GM18499 (cell line): Measurements from ENCODE around the gene SHISA4.
"Not testable (repeated sequence)": the region's sequence is repeated elsewhere in the genome, so short reads cannot be mapped to it uniquely, and the experiment has no call there.

ENCODE experiments used
- ATAC-seq: cut with Tn5 transposase; IDR thresholded peaks from one replicate; pipeline ENCODE4 v1.9.1; 2021; ENCODE audit warnings: moderate number of reproducible peaks; ENCODE audit not compliant: insufficient read depth, unreplicated experiment

SHISA4 gene

DNA sequence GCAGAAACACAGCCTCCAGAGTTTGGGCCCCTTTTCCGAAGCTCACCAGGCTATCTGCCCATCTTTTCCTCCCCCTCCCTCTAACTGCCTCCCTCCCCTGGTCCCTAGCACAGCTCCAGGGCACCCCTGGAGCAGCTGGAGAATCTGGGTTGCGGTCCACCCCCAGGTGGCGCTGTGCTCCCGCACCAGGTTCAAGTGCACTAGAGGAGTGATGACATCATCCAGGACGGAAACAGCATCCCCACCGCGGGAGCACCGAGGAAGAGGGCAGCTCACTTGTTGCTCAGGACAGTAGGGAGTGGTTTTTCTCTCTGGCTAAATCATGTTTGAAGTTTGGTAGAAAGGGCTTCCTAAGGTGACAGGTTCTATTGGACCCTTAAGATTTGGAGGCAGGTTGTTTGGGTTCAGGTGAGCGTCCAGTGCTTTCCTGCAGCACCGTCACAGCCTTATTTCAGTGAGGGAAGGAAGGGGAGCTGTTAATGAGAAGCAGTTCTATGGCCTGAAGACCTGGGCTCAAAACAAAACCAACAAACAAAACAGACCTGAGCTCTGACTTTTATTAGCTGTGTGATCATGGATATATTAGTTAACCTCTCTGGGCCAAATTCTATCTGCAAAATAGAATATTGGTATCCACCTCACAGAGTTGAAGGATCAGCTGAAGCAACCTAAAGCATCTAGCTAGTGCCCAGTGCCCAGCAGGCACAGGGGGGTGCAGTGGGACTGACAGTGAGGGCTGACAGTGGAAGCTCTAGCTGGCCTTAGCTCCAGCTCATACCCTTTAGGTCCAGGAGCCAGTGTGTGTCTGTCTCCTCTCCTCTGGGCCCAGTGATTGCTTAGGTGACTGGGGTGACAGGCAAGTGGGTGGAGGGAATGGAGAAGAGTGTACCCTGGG lies 7.5 kb downstream of the SHISA4 start:
- no peak for ATAC-seq

DNA sequence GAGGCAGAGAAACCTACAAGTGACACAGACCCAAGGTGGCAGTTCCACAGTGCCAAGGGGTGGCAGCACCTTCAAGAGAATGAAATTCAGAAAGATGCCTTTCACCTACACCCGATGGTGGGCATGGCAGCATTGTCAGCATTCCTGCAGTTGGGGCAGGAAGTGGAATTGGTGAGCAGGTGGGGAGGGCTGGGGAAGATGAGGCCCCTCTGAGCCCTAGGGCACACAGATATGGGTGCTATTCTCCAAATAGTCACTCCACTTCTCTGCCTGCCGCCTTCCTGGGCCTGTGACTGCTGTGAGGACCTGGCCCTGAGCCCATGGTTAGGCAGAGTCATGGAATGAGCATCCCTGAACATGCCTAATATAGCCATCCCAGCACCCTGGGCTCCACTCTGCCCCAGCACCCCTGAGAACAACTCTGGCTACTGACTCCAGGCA lies 8.3 kb downstream of the SHISA4 start:
- no peak for ATAC-seq

DNA sequence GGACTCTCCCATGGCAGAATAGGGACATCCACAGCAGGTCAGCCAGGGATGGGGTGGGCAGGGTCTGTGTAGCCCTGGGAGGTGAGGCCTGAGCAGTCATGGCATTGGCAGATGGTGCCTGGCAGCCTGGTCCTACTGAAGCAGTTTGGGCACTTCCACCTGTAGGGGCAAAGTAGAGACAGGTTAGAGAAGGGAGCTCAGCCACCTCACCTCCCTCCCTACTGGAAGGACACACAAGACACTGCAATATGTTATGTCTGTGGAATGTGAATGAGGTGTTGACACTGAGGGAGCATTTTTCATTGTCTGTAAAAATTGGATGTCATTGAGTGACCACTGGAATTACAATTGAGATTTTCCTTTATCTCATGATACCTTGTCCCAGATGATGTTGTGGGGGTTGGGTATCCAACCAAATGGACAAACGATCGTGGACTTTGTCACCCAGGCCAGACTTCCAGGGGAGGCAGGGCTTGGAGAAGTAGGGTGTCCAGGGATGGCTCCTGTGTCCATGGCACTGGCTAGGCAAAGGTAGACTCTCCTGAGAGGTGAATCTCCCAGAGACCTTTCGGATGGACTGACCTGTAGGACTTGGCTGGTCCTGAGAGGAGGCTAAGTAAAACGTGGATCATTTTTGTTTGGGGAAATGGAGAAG lies 9.7 kb downstream of the SHISA4 start:
- ATAC-seq = no peak

DNA sequence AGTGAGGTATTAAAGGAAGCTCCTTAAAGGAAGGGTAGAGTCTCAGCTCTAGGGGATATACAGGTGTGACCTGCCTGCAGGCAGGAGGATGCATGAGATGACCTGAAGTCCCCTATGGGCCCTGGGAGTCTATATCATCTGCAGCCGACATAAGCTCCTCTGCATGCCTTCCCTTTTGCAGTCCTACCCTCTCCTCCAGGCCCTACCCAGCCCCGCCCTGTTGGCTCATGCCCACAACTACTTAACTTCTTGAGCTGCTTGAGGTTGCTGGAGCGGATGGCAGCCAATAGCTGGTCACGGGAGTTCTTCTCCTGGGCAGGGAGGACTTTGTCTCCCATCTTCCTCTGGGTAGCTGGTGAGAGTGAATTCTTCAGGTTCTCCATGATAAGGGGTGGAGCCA lies 10.3 kb downstream of the SHISA4 start:
- no peak for ATAC-seq

DNA sequence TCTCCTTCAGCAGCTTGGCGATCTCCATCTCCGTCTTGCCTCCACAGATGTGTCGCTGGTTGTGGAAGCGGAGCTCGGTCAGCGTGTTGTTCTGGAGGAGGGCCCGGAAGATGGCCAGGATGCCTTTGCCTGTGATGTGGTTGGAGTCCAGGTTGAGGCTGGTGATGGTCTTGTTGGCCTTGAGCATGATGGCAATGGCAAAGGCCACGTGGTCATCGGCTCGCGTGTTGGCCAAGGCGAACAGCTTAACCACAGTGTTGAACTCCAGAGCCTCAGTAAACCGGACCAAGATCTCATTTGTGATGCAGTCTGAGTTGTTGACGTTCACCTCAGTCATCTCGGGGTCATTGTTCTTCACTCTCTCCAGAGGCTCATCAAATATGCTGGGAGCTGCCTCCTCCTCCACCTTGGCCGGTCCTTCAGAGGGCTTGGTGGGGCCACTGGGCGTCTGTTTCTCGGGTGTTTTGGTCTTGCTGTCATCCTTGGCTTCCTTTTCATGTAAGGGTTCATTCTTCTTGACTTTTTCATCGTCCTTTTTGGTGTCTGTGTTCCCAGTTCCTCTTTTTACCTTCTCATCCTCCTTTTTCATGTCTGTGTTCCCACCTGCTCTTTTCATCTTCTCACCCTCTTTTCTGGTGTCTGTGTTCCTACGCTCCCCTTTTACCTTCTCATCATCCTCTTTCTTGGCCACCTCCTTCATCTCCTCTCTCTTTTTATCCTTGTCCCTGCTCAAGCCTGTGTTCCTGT lies 11.2 kb downstream of the SHISA4 start:
- no peak for ATAC-seq

DNA sequence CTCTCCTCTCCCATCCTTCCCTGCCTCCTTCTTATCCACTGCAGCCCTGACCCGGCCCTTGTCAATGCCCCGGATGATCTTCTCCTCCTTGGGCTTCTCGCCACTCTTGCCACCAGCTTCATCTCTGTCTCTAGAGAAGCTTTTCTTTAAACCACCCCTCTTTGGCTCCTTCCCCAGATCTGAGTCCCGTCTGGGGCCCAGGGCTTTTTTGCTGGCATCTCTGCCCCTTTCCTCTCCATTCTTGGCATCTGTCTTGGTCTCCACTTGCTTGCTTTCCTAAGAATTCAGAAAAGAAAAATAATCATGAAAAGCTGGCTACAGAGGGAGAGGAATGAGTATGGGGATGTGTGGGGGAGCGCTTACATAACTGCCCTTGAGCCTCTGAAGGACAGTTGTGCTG lies 11.8 kb downstream of the SHISA4 start:
- no peak for ATAC-seq

DNA sequence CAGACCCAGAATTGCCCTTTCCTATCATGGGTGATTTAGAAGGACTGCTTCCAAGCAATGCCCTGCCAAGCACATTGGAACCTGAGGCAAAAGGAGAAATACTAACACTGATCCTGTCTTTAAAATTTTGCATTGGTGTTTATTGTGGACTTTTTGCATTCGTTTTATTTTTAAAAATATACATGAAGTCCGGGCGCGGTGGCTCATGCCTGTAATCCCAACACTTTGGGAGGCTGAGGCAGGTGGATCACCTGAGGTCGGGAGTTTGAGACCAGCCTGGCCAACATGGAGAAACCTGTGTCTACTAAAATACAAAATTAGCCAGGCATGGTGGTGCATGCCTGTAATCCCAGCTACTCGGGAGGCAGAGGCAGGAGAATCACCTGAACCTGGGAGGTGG lies 12.3 kb downstream of the SHISA4 start:
- not testable (repeated sequence) for ATAC-seq

DNA sequence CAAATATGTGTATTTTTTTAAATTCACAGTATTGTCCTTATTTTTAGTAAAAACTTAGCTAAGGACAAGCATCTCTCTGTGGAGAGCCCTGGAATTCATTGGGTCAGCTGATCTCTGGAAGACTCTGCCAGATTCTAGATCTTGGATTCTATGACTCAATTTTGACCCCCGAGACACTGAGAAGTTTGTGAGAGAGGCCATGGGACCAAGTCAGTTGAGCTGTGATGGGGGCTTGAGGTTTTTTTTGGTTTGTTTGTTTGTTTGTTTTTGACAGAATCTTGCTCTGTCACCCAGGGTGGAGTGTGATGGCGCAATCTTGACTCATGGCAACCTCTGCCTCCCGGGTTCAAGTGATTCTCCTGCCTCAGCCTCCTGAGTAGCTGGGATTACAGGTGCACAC lies 13.5 kb downstream of the SHISA4 start:
- no peak for ATAC-seq

DNA sequence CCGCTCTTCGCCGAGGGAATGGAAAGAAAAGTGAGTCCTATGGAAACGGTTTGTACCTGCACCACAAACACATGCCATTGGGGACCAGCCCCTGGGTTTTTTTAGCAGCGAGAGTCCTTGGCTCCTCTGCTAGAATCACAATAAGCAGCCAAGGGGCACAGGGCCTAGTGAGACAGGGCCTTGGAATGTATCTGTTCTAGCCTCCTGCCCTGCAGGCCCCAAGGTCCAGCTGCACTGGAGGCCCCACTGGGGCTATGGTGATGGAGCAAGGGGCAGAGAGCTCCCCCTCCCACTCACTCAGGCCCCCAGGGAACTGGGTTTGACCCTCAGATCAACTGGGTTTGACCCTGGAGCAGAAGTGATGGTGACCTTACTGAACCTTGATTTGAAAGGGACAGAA lies 14.4 kb downstream of the SHISA4 start:
- no peak for ATAC-seq

DNA sequence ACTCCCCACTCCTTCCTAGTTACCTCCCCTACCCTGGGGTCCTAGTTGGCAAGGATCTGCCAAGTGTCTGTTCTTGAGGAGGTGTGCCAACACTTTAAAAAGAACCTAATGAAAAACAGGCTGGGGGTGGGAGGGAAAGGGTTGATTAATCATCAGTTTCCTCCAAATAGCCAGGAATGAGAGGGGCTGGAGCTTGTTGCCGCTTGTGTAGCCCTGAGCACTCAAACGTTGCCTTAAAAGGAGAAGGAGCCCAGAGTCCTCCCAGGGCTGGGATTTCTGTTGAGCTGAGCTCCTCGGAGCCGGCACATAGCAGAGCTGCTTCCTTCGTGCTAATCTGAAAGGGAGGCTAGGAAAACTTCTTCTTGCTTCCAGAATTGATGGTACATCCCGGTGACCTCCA lies 15.9 kb downstream of the SHISA4 start:
- no peak for ATAC-seq

DNA sequence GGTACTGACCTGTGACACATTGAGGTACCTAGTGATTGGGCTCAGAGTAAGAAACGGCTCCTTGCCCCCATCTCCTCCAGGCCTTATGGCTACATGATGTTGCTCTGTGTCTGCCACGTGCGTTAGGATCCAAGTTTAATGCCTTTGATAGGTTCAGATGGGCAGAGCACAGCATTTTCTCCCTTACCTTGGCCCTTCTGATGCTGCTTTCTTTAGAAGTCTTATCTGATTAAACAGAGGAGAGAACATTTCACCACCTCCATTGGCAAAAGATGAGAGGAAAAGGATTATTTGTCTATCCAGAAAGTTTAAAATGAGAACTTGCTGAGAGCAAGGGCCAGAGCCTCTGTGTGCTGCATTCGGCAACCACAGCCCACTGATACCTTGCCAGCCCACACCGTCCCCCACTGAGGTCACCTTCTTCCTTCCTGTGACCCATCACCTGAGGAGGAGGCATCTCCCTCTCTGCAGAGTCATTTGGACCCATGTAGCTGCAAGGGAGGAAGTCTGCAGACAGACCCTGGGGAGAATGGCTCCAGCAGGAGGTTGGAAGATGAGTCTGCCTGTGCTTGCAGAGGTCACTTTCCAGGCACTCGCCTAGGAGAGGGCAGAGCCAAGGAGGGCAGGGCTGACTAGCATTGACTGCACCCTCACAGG lies 16.7 kb downstream of the SHISA4 start:
- ATAC-seq = no peak

DNA sequence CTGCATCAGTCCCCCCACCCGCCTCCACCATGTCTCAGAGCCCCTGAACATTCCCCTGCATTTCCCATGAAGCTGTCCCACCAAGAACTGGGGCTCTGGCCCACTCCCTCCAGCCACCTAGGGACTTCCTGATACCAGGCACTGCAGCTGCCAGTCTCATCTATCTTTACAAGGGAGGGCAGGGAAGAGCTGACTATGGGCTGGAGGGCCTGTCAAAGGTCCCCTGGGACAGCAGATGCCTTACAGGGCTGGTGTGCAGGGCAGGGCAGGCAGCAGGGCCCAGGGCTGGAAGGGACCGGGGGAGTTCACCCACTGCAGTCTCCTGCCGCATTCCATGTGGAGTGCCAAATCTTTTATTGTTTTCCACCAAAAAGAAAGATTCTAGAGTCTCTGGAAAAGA lies 17.6 kb downstream of the SHISA4 start:
- ATAC-seq = no peak

DNA sequence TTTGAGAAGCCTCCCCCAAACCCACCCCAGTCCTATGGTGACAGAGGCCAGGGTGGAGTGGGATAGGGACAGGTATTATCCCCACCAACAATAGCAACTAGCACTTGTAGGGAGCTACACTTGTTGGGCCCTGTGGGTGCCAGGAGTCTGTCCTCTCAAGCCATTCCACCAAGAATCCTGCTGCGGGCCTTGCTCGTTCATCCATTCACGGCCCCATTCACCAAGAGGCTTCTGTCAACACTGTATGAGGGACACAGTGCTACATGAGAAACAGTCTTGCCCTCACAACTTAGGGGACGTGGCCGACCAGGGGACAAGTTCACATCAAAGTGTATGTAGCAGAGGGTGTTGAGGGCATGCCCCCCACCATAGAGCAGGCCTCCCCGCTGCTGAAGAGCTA lies 18.9 kb downstream of the SHISA4 start:
- ATAC-seq = no peak

DNA sequence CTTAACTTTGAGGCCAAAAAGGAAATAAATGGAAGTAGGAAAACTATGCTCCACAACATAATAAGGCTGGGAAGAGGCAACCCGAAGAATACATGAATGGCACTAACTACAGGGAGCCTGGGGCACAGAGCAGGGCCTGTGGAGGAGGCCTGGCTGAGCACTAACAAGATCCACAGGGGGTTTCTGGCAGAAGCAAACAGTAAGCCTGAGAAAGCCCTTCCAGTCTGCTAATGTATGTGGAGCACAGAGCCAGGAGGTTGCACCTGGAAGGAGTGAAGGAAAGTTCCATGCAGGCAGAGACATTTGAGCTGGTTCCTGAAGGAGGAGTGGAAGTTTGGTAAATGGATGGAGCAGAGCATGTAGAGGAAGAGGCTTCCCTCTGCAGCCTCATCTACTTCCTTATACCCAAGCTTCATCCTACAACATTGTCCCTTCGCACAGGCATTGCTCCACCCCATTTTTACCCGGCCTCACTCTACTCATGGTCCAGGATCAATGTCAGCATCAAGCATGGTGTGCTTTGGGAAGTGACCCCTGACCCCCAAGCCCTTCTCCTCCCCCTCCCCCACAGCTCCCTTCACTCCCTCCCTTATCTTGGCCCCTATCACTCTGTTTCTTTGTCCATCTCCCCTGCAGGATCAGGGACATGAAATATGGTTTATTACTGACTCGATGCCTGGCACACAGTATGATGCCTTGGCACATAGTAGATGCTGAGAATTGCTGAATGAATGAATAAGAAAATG lies 23.3 kb downstream of the SHISA4 start:
- no peak for ATAC-seq

DNA sequence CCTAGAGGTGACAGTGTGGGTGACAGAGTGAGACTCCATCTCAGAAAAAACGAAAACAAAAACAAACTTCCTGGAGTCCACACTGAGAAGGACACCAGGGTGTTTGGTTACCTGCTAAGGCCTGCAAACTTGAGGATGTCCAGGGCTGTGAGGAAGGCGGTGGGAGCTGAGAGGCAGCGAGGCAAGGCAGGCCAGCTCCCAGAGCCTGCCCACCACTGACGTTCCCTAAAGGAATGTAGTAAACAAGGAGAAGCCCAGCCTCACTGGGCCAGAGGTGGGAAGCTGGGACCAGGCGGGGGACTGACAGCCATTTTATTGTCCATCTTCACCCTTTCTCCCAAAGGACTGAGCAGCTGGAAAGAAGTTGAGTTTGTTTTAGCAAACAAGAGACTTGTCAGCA lies 24.1 kb downstream of the SHISA4 start:
- no peak for ATAC-seq

DNA sequence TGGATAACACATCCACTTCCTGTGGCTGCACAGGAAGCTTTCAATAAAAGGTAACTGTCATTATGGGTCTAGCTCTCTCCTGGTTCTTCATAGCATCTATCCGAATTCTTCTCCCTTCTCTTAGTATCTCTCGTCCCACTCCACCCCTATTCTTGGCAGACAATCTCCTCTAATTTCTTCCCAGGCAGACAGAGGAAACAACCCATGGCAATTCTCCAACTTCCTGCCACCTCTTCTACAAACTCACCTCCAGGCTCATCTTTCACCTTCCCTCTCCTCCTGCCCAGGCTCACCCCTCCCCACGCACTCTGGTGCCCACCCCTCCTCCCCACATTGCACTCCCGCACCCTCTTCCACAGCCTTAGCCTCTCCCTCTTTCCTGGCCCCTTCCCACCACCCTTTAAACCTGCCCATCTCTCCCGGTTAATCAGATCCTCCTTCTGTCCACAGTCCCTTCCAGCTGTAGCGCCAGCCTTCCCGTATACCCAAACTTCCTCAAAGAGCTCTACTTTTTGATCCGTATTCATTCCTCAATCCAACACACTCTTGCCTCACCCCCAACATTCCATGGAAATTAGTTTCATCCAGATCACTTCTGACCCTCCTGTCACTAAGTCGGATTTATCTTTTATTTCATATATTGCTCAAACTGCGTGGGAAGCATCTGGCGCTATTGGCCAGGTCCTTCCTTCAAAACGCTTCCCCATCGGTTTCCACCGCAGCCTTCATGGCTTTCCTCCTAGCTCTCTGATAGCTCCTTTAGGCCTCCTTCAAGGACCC lies 25.9 kb downstream of the SHISA4 start:
- no peak for ATAC-seq

DNA sequence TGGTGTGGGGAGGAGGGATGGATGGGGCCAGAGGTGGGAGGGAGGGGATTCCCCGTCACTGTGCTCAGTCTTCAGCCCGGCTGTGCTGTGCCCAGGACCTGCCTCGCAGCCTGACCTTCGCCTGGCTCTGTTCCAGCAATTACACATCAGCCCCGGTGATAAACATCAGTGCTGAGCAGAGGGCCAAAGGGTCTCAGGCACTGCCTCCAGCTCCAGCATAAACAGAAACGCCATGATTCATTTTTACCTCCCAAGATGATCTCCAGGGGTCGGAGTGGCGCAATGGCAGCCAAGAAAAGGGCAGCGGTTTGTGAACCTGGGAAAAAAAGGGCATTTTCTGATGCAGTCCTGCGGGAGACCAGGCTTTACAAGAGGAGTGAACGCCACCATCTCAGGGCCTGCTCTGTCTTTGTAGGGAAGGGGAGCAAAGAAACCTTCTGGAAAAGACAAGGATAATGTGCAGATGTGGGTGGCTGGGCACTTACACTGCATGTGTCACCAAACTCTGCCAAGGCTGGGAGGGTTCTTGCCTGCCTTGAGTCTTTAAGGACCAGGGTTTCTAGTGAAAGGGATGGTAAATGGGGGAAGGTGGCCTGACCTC lies 28.1 kb downstream of the SHISA4 start:
- ATAC-seq = no peak

DNA sequence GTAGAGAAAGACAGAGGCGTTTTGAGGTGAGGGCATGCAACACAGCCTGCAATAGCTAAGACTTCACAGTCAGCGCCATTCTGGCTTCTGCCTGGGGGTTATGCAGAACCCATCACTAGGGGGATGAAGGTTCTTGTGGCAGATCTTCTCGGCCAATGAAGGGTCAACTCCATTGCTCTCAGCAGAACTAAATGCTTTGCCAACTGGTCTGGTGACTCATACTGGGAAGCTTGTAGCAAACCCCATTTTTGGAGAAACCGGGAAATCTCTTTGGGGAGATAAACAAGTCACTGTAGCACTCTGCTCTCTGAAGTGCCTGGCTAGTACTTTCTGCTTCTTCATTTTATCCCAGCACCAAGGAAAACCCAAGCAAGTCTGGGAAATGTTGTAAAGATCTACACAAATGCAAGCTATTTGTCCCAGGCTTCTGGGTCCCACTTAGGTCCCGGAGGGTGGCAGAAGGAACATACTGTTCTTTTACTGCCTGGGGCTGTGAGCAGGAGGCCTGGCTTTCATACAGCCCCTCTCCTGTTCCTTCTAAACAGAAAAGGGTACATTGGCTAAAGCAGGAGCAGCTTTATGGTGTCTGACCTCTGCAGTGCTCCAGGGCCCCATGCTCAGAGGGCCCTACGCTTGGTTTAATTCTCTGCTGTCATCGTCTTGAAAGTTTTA lies 28.8 kb downstream of the SHISA4 start:
- ATAC-seq = no peak
